Heart left ventricle (tissue), 16 donors: ENCODE data around the gene BICRAL. TPM values are rescaled to one million over a fixed set of nuclear protein-coding genes. Genes with fewer than 3 reads are reported as not detected.

ENCODE experiments used
- ATAC-seq, 4 donors: fragments of 200-7000 bp; cut with Tn5 transposase; one replicate each; pipeline ENCODE4 v1.9.1; 2020 to 2022; ENCODE audit warnings: moderate library complexity in 4 of 4, mild to moderate bottlenecking in 3 of 4, moderate number of reproducible peaks in 1 of 4
- DNase-seq, 5 donors: peaks; one replicate each; pipeline ENCODE4 v3.0.0-alpha.2; 2020
- H3K27ac ChIP-seq, 12 donors: fragments of 200-600 bp; sonication (generic) in 4 of 12; one replicate each; pipeline versions ENCODE4 v1.5.0 to v1.8.0; 2016 to 2022; ENCODE audit warnings: mild to moderate bottlenecking in 2 of 12
- H3K27me3 ChIP-seq, 9 donors: fragments of 200-600 bp; sonication (generic) in 2 of 9; one replicate each; pipeline versions ENCODE4 v1.5.1 to v1.8.0; 2016 to 2022; ENCODE audit warnings: mild to moderate bottlenecking in 3 of 9
- H3K36me3 ChIP-seq, 9 donors: fragments of 200-600 bp; sonication (generic) in 2 of 9; one replicate each; pipeline versions ENCODE4 v1.5.0 to v1.8.0; 2018 to 2022; ENCODE audit warnings: mild to moderate bottlenecking in 2 of 9
- H3K4me1 ChIP-seq, 12 donors: fragments of 200-600 bp; sonication (generic) in 4 of 12; one replicate each; pipeline versions ENCODE4 v1.5.0 to v1.8.0; 2016 to 2022; ENCODE audit warnings: mild to moderate bottlenecking in 3 of 12
- H3K4me3 ChIP-seq, 12 donors: fragments of 200-600 bp; sonication (generic) in 4 of 12; one replicate each; pipeline versions ENCODE4 v1.5.0 to v1.8.0; 2017 to 2022; ENCODE audit warnings: mild to moderate bottlenecking in 9 of 12, moderate library complexity in 4 of 12
- H3K9me3 ChIP-seq, 12 donors: fragments of 200-600 bp; sonication (generic) in 4 of 12; one replicate each; pipeline versions ENCODE4 v1.5.0 to v1.8.0; 2016 to 2022; ENCODE audit warnings: mild to moderate bottlenecking in 1 of 12
- POLR2A ChIP-seq, 2 donors: fragments of 450-650 bp; IDR thresholded peaks; one replicate each; pipeline ENCODE4 v1.6.1; 2017; ENCODE audit warnings: antibody characterized with exemption in 2 of 2, mild to moderate bottlenecking in 2 of 2, moderate library complexity in 2 of 2
- WGBS, 4 donors: extraction: QIAGEN DNeasy Blood & Tissue Kit in 2 of 4; methylation state at CpG; one replicate each; pipeline versions ENCODE4 v1.1.5 to v1.1.7; 2013 to 2018; 5-methylcytosine and 5-hydroxymethylcytosine counted together
- intact Hi-C, 10 donors: fragments of 100-400 bp; cut with DNase I; formaldehyde crosslinking; loops; one replicate each; pipeline versions ENCODE4 v1.11.1 to v1.14.2; 2022
- polyA plus RNA-seq, 2 donors: library from polyadenylated mRNA; stranded (reverse); fragments of 200-250 nt; gene quantifications; one replicate each; pipeline ENCODE4 v1.2.3, GENCODE V29; 2013
- total RNA-seq, 9 donors: library from RNA; depleted of rRNA in 2 of 9; stranded (reverse); fragments of >200 nt in 2 of 9; fragmentation: NEBNext Ultra II Directional in 3 of 9; extraction: Animal tissue kit (Norgen Biotek cat#: 25700) in 3 of 9; gene quantifications; one replicate each; pipeline versions ENCODE4 v1.1.0 to v1.2.4, GENCODE V29; 2016 to 2023
- TF ChIP-seq, protein P1 (sequence below), 12 donors: fragments of 200-600 bp; sonication (generic) in 4 of 12; IDR thresholded peaks; one replicate each; pipeline versions ENCODE4 v1.5.0 to v1.8.0; 2018 to 2022; ENCODE audit warnings: antibody characterized with exemption in 12 of 12, mild to moderate bottlenecking in 5 of 12
- donor health status: ischemic (EF 13 %, LVEDD 7.1; RV severe dilation, severe dysfunction).
- donor health status: healthy with polysubstance abuse.
- donor health status: DM: no; HTN: yes; CAD: no.
- donor health status: DM: no; HTN: no; CAD: no.
- donor health status: ischemic (EF 25% LVEDD 6.9; RV normal size, moderate dysfunction).
- donor health status: ischemic (EF 25% LVEDD 5.7; RV mildly dilated, moderate dysfunction).
- donor health status: healthy.
- donor health status: DM: yes; HTN: yes; CAD: no.
- donor health status: ischemic (EF 35%, LVEDD 5.7; RV mildly dilated, moderate dysfunction).
- donor health status: nonischemic (EF 11% LVEDD 7.7; RV severe dilation, severe dysfunction).
- donor health status: DM: yes; HTN: yes; CAD: no.
- donor health status: PGD.
- donor health status: ischemic (EF 29% LVEDD 5.4; RV normal size, mild dysfunction).
- donor health status: nonischemic (EF 23%, LVEDD 6.1; RV moderate dilation, normal function).

The BICRAL gene
- total and polyA plus RNA-seq, 11 donors, result 2.5 to 17.1 (median 11.7) TPM

DNA sequence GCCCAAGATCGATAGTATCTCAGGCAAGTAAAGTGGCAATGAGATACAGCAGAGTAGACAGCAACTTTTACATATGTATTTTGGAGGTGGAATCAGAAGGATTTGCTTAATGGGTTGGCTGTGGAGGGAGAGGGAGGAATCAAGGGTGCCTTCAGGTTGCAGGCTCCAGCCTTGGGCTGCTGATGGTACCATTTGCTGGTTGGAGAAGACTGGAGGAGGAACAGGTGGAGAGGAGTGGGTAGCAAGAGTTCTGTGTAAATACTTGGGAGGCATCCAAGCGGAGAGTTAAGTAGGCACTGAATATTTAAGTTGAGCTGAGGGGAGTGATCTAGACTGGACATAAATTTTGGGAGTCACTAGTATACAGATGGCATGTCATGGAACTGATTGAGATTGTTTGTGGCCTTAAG, 5.2 kb downstream of the BICRAL start:
- no peaks in the 10 kb centered on the region for H3K9me3 ChIP-seq
- DNase-seq, result no peak
- peak overlapping the region in 4 of 12 donors; percentile 3 to 70 (median 46) for H3K4me3 ChIP-seq
- TF ChIP-seq POLR2A (IDR thresholded peaks at IDR 0.05), result no peak
- TF ChIP-seq, protein P1, sequence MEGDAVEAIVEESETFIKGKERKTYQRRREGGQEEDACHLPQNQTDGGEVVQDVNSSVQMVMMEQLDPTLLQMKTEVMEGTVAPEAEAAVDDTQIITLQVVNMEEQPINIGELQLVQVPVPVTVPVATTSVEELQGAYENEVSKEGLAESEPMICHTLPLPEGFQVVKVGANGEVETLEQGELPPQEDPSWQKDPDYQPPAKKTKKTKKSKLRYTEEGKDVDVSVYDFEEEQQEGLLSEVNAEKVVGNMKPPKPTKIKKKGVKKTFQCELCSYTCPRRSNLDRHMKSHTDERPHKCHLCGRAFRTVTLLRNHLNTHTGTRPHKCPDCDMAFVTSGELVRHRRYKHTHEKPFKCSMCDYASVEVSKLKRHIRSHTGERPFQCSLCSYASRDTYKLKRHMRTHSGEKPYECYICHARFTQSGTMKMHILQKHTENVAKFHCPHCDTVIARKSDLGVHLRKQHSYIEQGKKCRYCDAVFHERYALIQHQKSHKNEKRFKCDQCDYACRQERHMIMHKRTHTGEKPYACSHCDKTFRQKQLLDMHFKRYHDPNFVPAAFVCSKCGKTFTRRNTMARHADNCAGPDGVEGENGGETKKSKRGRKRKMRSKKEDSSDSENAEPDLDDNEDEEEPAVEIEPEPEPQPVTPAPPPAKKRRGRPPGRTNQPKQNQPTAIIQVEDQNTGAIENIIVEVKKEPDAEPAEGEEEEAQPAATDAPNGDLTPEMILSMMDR (IDR thresholded peaks at IDR 0.05), result no peak
- no peaks in the 10 kb centered on the region for H3K27me3 ChIP-seq
- H3K4me1 ChIP-seq, result peaks cover 3 to 69% (median 56%) of the 10 kb centered on the region in 12 donors
- no peak for ATAC-seq
- peak overlapping the region in 5 of 12 donors; percentile 7 to 99 (median 44) for H3K27ac ChIP-seq
- intact Hi-C loops, result loop anchor here in 1 of 10 donors (5.0 kb wide), 1 partner anchor 35 kb away; no protein-coding TSS in a partner anchor
- WGBS, 4 donors, result 49 to 59% (median 52%) methylated on average over 2 of the region's 2 CpGs
- peaks cover 0 to 6% (median 0%) of the 10 kb centered on the region in 9 donors for H3K36me3 ChIP-seq

DNA sequence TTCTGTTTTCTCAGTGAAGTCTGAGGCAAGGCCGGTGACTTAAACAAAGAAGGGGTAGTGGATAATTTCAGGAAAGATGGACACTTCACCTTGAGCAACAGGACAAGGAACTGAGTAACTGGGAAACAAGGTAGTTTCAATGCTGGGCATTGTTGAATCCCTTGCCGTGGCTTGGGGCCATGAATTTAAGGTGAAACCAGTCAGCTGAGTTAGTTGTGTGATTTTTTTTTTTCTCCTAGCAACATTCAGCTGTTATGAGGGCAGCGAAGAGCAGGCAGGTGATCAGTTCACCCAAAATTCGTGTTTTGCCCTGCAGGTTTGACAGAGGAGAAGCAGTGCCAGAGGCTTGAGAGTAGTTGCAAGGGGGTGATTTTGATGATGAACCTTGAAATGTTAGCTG, 6.8 kb downstream of the BICRAL start:
- peaks cover 3 to 69% (median 56%) of the 10 kb centered on the region in 12 donors for H3K4me1 ChIP-seq
- H3K27ac ChIP-seq, result no peak overlapping the region
- H3K27me3 ChIP-seq, result no peaks in the 10 kb centered on the region
- H3K4me3 ChIP-seq, result no peak overlapping the region
- WGBS, 4 donors, result 60 to 89% (median 67%) methylated on average over 4 of the region's 4 CpGs
- intact Hi-C loops, result loop anchor here in 1 of 10 donors (5.0 kb wide), 1 partner anchor 34 kb away; no protein-coding TSS in a partner anchor
- no peaks in the 10 kb centered on the region for H3K9me3 ChIP-seq
- peaks cover 0 to 6% (median 0%) of the 10 kb centered on the region in 9 donors for H3K36me3 ChIP-seq
- no peak for DNase-seq
- TF ChIP-seq, protein P1 (IDR thresholded peaks at IDR 0.05), result no peak
- no peak for TF ChIP-seq POLR2A (IDR thresholded peaks at IDR 0.05)
- no peak for ATAC-seq

DNA sequence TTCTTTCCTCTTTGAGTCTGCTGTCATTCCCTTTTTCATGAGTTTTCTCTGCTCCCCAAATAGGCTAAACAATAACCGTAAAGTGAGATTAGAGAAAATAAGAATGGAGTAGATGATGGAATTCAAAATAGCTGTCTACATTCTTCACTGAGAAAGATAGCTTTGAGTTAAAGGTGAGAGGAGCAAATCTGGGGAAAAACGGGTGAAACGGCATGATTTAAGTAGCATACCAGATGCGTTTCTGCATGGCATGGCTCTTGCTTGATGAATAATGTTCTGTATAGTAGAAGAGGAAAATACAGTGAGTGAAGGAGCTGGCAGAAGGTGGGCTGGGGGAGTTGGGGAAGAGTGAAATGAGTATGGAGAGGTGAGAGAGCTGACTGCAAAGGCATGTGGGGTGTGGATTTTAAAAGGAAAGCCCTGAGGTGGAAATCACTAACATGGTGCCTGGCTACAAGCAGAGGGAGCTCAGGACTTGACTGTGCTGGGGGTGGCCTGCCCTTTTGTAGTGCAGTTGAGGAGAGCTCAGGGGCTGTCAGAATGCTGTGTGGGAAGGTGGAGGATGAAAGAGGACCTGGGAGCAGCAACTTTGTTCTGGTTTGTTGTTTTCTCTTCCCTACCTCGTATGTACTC, 8.8 kb downstream of the BICRAL start:
- peaks cover 3 to 57% (median 46%) of the 10 kb centered on the region in 12 donors for H3K4me1 ChIP-seq

More for the DNA sequence above, 8.8 kb downstream of the BICRAL start:
- DNase-seq (no peak), ATAC-seq (peak in 3 of 4 donors; percentile 29 to 66 (median 60))
- Histone ChIP-seq H3K27ac (peak overlapping the region in 4 of 12 donors; percentile 12 to 64 (median 34)), H3K9me3 (no peaks in the 10 kb centered on the region), H3K4me3 (no peak overlapping the region), H3K36me3 (peaks cover 0 to 6% (median 0%) of the 10 kb centered on the region in 9 donors), H3K27me3 (no peaks in the 10 kb centered on the region)
- WGBS, 4 donors, result 37 to 44% (median 42%) methylated on average over 5 of the region's 5 CpGs
- intact Hi-C loops, result loop anchor here in 1 of 10 donors (10.0 kb wide), 1 partner anchor 64 kb away; no protein-coding TSS in a partner anchor
- TF ChIP-seq, protein P1 (IDR thresholded peaks at IDR 0.05), result no peak
- TF ChIP-seq POLR2A (IDR thresholded peaks at IDR 0.05), result no peak
